Measurements from ENCODE around the gene SORL1-AS1.
"Not testable (repeated sequence)": the region's sequence is repeated elsewhere in the genome, so short reads cannot be mapped to it uniquely, and the experiment has no call there.

SORL1-AS1 gene

GRCh38 chr11:121427400-121427744 is 25.4 kb downstream of the SORL1-AS1 start:
- no peak for DNase-seq (ENCODE audit: low spot score)

- no peak for DNase-seq (ENCODE audit: low spot score)
Observed at GRCh38 chr11:121426476-121427399, 26.0 kb downstream of the SORL1-AS1 start.

DNA sequence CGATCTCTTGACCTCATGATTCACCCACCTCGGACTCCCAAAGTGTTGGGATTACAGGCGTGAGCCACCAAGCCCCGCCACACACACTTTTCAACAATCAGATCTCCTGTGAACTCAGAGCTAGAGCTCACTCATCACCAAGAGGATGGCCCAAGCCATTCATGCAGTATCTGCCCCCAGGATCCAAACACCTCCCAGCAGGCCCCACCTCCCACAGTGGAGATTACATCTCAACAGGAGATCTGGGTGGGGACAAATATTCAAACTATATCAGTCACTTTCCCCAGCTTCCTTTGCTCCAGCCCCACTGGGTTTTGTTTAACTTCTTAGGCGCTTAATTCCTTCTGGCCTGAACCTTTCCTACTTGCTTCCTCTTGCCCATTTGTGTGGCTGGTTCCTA is 26.9 kb downstream of the SORL1-AS1 start:
- no peak for DNase-seq (ENCODE audit: low spot score)

DNA sequence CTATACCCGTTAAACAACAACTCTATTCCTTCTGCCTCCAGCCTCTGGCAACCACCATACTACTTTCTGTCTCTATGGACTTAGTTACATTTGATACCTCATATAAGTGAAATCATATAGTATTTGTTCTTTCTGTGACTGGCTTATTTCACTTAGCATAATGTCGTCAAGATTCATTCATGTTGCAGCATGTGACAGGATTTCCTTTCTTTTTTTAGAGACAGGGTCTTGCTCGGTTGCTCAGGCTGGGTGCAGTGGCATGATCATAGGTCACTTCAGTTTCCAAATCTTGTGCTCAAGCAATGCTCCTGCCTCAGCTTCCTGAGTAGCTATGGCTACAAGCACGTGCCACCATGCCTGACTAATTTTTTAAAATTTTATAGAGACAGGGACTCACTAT is 30.1 kb downstream of the SORL1-AS1 start:
- DNase-seq (ENCODE audit: low spot score) = no peak

GRCh38 chr11:121421149-121421901 is 31.4 kb downstream of the SORL1-AS1 start:
- DNase-seq (ENCODE audit: low spot score) = no peak

GRCh38 chr11:121420398-121420797 is 32.4 kb downstream of the SORL1-AS1 start:
- no peak for DNase-seq (ENCODE audit: low spot score)

- DNase-seq (ENCODE audit: low spot score) = no peak
Observed at GRCh38 chr11:121419836-121420235, 32.9 kb downstream of the SORL1-AS1 start.

DNA sequence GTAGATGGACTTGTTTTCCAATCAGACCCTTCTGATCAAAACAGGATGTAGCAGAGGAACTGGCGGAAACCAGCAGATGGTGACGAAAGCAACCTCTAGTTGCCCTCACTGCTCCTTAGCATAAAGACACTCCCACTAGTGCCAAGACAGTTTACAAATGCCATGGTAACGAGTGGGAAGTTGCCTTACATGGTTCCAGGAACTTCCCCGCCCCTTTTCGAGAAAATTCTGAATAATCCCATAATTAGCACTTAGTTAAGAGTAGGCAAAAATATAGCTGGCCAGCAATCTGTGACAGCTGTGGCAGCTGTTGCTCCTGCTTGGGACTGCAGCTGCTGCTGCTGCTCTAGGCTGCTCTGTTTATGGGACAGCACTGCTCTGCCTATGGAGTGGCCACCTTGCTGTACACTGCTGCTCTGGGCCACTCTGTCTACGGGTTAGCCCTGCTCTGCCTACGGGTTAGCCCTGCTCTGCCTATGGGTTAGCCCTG is 34.1 kb downstream of the SORL1-AS1 start:
- DNase-seq (ENCODE audit: low spot score) = peak; percentile 26

GRCh38 chr11:121417607-121418006 is 35.2 kb downstream of the SORL1-AS1 start:
- DNase-seq (ENCODE audit: low spot score) = no peak

DNA sequence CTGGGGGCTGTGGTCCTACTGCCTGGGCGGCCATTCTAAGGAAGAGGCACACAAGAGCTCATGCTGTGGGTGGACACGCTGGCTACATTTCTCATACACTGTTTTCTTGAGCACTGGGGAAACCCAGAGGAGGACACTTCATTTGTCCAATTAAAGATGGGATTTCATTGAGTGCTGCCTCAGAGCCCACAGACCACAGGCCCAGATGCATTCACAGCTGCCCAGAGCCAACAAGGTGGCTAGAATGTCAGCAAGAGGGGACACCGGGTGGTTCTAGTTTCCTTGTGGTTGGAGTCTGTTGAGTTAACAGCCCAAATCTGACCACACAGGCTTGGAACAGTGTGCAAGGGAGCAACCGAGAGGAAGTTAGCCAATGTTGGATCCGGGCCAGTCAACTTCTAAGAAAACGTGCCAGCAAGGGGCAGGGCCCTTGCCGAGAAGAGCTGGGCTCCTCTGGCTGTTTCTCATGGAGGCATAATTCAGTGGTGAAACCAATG is 35.7 kb downstream of the SORL1-AS1 start:
- no peak for DNase-seq (ENCODE audit: low spot score)

GRCh38 chr11:121415856-121416255 is 36.9 kb downstream of the SORL1-AS1 start:
- DNase-seq (ENCODE audit: low spot score) = no peak

- no peak for DNase-seq (ENCODE audit: low spot score)
Observed at GRCh38 chr11:121414141-121414913, 38.4 kb downstream of the SORL1-AS1 start.

DNA sequence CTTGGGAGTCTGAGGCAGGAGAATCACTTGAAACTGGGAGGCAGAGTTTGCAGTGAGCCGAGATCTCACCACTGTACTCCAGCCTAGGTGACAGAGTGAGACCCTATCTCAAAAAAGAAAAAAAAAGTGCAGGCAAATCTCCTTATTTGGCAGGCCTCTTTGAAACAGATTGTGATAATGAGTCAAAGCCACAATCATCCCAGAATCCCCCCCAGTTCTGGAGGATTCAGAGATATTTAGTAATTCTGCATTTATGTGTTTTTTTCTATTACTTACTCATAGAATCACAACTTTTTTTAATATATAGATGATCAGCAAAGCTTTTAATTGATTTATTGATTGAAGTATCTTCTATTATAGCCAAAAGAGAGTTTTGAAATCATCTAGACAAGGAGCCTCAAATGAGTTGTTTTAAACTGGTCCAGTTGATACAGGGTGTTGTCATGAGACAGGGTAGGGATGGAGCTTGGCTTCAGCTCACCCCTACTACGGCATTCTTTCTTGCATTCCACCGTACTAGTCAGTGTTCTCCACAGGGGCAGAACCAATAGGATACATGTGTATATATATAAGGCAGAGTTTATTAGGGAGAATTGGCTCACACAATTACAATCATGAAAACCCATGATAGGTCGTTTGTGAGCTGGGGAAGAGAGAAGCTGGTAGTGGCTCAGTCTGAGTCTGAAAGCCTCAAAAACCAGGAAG is 39.9 kb downstream of the SORL1-AS1 start:
- no peak for DNase-seq (ENCODE audit: low spot score)

- DNase-seq (ENCODE audit: low spot score) = no peak
Observed at GRCh38 chr11:121412000-121412587, 40.7 kb downstream of the SORL1-AS1 start.

- not testable (repeated sequence) for DNase-seq (ENCODE audit: low spot score)
Observed at GRCh38 chr11:121411330-121411729, 41.4 kb downstream of the SORL1-AS1 start.

DNA sequence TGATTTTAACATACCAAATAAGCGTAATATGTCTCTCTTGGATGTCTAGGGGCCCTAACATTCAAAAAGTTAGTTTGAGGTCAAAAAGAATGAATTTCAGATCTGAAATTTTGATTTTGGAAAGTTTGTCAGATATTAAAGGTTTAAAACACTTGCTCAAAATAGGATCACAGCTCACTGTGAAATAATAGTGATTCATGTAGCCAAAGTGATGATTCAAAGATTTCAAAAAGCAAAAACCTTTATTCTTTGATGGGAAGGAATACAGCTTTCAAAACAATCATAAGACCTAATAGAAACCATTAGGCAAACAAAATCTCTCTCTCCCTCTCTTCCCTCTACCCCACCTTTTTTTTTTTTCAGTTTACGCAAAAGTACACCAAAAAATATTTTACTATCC is 42.7 kb downstream of the SORL1-AS1 start:
- not testable (repeated sequence) for DNase-seq (ENCODE audit: low spot score)

DNA sequence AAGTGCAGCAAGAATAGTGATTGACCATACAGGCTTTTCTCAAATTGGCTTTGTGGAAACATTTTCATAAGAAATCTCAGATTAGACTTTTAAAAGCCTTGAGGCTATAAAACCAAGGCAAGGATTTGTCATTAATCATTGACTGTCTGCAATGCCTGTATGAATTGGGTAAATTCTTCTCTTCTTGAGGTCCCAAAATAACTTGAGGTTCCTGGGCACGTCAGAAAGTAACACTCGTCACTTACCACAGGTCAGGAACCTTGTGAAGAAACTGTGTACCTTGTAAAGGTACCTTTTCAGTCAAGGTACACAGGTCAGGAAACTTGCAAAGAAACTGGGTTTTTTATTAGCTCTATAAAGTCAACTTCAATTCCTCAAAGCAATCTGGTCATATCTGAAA is 43.9 kb downstream of the SORL1-AS1 start:
- no peak for DNase-seq (ENCODE audit: low spot score)

DNA sequence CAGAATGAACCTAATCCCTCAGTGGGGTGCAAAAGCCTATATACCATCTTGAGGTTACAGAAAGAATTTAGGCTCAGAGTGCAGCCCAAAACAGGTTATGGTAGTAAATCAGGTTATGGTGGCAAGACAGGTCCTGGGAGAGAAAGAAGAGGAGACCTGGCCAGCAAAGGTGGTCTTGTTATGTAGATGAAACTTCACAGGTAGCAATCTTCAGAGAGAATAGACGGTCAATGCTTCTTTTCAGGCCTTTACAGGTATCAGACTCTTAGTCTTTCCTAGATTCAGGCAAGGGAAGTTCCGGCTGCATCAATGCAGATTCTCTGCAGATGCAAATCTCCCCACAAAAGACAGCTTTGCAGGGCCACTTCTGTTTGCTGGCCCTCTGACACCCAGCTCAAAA is 46.5 kb downstream of the SORL1-AS1 start:
- no peak for DNase-seq (ENCODE audit: low spot score)

- no peak for DNase-seq (ENCODE audit: low spot score)
Observed at GRCh38 chr11:121405646-121406045, 47.1 kb downstream of the SORL1-AS1 start.

- DNase-seq (ENCODE audit: low spot score) = no peak
Observed at GRCh38 chr11:121394785-121395184, 58.0 kb downstream of the SORL1-AS1 start.

GRCh38 chr11:121393855-121394254 is 58.9 kb downstream of the SORL1-AS1 start:
- DNase-seq (ENCODE audit: low spot score) = no peak

Data from D341Med (cell line).